ENCODE data around the gene TMBIM4.
A peak's percentile ranks its signal among the peaks of the same experiment; 100 is the strongest.

TMBIM4 gene

DNA sequence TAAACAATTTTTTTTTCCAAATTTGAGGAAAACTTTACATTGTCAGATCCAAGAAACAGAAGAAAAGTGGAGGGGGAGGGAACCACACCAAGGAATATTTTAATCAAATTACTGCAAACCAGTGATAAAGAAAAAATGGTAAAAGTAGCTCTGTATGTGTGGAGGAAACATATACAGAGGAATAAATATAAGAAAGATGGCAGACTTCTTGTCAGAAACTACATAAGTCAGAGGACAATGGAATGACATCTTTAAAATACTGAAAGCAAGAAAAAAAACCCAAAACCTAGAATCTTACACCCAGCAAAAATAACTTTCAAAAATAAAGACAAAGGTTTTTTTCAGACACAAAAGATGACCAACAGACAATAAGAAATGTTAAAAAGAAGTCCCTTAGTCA lies 29.1 kb downstream of the TMBIM4 start:
- no peak for DNase-seq (ENCODE audit: low read depth, low spot score)

DNA sequence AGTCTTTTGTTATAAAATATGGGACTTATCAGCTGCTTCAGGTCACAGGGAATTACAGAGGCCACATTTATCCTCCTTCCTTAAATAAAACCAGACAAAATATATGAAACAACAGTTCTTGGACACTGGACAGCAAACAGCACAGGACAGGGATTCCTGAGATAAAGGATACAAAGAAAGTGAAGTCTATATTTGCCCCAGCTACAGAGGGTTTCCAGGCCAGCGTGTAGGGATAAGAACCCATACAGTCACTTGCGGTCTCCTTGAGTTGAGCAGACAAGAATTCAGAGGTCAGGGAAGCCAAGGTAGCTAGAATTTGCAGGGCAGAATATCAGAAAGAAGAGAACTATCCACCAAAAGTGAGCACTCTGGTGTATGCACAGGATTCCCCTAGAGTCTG lies 30.5 kb downstream of the TMBIM4 start:
- DNase-seq (ENCODE audit: low read depth, low spot score), result no peak

DNA sequence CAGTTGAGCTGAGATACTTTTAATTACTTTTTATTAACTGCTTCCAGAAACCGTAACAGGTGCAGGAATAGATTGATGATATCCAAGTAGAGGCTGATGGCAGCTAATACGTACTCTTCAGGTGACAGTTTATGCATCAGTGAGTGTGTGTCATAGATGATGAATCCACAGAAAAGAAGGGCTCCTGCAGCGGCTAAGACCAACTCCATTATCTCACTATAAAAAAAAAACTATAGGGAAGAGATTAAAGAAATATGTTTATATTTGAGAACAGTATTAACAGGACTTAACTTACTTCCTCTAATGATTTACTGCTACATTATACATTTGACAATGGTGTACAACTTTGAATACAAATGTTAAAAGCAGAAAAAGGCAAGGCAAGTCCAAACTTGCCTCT lies 31.9 kb downstream of the TMBIM4 start:
- DNase-seq (ENCODE audit: low read depth, low spot score), result no peak

DNA sequence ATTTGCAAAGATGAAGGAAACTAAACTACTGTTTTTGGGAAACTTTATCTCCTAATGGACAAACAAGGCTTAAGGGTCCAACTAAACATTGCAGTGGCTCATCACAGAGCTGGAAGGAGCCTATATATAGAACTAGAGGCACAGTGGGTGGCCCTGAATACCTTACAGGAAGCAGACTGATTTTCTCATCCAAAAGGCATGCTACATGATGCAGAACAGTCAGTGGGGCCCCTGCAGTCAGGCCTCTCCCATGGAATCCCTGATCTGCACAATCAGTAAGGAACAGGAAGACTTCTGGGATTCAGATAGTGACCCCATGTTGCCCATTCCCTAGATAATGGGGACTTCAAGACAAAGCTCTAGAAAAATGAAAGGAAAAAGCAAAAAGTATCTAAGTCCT lies 37.4 kb downstream of the TMBIM4 start:
- DNase-seq (ENCODE audit: low read depth, low spot score), result no peak

DNA sequence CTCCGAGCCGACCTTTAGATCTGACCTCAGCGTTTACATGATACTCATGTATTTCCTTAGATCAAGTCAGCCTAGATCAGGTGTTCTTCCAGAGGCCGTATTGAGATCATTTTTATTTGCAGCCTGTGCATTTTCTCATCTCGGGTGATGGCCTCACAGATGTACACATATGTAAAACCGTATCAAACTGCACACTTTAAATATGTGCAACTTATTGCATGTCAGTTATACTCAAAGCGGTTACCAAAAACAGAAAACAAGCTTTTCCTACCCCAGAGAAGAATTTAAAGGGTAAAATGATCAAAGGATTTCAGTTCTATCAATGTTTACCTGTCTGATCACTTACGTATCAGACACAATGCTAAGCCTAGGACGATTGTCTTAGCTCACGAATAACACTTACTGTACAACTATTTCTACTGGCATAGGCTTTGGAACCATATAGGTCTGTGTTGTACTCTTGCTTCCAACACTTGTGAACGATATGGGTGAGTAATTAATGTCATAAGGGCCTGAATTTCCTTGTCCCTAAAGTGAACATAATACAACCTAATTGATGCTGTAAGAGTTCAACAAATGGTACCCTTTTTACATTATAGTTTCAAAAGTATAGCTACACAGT lies 38.6 kb downstream of the TMBIM4 start:
- no peak for DNase-seq (ENCODE audit: low read depth, low spot score)

DNA sequence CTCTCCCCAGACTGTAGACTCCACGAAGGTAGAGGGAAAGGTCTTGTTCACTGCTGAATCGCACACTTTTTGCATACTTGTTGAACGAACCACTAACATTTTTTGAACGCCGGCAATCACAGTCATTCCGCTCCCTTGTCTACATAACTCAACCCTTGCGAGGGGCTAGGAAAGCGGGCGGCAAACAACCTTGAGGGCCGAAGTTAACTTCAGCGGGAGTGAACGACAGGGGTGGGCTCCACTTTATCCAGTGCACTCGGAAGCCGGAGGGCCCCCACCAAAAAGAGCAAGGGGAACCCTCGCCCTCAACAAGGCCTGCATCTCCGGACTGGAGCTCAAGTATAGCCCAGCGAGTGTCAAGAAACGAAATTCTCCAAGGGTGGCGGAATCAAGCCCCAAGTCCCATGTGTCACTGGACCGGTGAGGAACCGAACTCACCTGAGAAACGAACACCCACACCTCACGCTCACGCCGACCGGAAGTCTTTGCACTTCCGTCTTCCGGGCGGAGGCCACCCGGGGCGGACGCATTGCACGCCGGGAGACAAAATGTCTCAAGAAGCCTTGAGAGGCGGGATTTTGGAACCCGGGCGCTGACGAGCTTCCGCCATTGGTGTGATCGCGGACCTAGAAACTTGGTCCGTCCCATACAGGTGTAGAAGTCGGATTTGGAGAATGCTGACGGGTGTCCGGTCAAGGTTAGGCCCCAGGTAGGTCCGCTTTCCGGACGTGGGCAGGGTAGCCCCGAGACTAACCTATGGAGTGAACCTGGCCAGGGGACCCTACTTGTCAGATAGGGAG lies 39.3 kb downstream of the TMBIM4 start, which contains the start of gene LLPH:
LLPH (minus strand) TSS at position 484 of the 800 bp plus-strand sequence. CDS start 1,644 bp downstream, outside the sequence.
- peak; percentile 87 for DNase-seq (ENCODE audit: low read depth, low spot score)

DNA sequence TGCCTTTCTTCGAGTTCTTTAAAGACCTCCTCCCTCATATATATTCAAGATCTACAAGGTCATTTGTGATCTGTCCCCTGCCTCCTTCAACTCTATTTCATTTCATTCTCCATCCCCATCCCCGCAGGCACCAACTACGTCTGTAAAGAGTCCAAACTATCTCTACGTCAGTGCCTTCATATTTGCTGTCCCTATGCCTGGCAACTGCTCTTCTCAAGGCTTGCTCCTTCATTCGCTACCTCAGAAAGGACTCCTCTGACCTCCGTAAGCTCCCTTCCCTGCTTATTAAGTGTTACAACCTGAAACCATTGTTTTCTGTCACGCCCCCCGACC lies 39.9 kb downstream of the TMBIM4 start:
- DNase-seq (ENCODE audit: low read depth, low spot score), result no peak

DNA sequence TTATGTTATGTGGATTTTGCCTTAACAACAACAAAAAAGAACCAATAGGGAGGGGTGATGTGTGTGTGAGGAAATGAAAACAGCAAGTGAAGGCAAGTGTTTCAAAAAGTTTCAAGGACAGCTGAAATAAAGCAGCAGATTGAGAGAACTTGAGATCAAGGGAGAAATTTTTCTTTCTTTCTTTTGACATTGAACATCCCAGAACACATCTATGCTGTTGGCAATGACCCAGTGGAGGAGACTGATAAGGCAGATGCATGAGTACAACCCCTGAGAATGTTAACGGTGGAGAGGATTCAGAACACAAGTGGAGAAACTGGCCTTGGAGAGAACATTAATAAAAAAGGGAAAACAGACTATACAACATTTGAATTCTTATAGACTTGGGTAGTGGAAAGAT lies 42.1 kb downstream of the TMBIM4 start:
- no peak for DNase-seq (ENCODE audit: low read depth, low spot score)

DNA sequence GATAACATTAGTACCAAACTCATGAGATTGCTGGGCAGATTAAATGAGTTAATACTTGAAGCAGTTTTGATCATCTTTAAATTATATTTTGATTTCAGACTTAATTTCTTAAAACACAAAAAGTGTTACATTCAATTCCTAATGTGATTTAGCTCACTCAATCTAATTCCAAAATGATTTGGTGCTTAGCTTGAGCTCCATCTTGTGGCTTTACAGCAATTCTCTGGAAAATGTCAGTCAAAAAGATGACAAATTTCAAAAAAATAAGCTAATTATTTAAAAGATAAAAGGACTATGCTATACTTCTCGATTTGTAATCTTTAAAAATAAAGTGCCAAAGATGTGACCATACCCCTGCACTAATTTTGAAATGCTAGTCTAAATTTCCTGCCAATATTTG lies 49.3 kb downstream of the TMBIM4 start:
- no peak for DNase-seq (ENCODE audit: low read depth, low spot score)

DNA sequence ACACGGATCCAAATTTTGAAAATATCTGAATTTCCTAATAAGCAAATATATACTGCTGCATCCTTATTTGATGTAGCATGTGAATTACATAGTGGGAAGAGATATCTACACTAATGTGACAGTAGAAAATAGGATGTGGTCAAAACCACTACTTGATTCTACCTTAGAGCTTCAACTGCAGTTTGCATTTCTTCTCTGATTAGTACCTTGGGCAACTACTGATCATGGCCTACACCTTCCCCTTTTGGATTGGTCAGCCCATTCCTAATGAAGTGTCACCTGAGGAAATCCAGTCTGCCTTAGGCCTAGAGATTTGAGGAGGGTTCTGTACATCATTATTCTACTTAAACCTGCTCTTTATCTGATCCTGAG lies 49.9 kb downstream of the TMBIM4 start:
- DNase-seq (ENCODE audit: low read depth, low spot score), result no peak

DNA sequence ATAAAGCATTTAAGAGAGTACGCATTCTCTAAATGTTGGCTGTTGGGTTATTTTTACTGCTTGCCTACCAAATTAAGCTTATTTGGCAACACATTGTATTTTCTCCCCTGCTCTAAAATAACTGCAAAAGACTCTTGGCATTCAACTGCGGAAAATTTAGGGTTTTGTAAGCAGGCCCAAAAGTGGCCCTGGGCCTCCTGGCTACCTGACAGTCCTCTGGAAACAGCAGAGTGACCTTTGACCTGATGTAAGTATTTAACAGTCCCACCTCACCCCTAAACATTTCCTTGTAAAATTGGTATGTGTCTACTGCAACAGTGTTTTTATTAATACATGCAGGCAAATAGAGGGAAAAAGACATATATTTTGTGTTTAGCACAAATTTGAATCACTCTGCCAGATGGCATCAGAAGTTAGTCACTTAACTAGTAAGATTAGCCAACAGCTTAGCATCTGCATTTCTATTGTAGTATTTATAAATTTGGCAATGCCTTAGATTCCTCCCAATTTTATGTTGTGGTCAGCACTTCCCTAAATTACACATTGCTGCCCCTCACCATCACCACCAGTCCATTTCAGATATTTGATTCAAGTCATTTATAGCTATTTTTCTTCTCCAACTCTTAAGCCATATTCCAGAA lies 50.4 kb downstream of the TMBIM4 start:
- DNase-seq (ENCODE audit: low read depth, low spot score), result no peak

DNA sequence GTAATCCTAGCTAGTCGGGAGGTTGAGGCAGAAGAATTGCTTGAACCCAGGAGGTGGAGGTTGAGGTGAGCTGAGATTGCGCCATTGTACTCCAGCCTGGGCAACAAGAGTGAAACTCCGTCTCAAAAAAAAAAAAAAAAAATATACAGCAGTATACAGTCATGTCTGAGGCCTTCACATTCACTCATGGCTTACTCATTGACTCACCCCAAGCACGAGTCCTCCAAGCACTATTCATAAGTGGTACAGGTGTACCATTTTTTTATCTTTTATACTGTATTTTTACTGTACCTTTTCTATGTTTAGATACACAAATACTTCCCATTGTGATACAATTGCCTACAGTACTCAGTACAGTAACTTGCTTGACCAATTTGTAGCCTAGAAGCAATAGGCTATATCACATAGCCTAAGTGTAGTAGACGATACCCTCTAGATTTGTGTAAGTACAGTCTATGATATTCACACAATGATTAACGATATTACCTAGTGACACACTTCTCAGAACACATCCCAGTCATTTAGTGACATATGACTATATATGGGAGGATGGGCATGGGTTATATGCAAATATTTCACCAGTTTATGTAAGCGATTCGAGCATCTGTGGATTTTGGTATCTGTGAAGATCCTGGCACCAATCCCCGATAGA lies 51.4 kb downstream of the TMBIM4 start:
- DNase-seq (ENCODE audit: low read depth, low spot score), result no peak

DNA sequence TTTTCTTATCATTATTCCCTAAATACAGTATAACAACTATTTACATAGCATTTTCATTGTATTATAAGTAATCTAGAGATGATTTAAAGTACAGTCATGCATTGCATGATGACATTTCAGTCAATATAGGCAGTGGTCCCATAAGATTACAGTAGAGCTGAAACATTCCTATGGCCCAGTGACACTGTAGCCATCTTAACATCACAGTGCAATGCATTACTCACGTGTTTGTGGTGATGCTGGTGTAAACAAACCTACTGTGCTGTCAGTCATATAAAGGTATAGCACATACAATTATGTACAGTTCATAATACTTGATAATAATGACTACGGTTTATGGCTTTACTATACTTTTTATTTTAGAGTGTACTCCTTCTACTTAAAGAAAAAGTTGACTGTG lies 52.6 kb downstream of the TMBIM4 start:
- no peak for DNase-seq (ENCODE audit: low read depth, low spot score)

DNA sequence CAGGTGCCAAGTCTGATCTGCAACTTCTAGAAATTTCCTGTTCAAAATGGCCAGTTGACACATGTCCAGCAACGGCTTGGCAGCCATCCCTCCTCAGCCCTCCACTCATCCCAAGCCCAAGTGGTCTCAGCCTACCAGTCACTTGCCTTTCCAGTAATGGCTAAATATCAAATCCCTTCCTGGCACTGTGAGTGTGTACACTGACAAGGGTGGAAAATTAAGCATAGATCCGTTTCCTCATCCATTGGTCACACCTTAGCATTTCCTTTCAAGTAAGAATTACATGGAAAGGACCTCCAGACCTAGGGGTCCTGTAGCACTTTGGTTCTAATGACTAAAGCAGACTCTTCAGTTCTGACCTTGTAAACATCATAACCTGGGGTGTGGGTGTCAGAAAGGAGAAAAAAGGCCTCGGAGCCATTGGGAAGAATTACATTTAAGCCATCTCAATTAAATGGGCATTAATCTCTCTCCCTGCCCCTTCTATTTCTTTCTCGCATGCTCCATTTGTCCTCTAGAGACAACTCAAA lies 54.7 kb downstream of the TMBIM4 start:
- no peak for DNase-seq (ENCODE audit: low read depth, low spot score)

DNA sequence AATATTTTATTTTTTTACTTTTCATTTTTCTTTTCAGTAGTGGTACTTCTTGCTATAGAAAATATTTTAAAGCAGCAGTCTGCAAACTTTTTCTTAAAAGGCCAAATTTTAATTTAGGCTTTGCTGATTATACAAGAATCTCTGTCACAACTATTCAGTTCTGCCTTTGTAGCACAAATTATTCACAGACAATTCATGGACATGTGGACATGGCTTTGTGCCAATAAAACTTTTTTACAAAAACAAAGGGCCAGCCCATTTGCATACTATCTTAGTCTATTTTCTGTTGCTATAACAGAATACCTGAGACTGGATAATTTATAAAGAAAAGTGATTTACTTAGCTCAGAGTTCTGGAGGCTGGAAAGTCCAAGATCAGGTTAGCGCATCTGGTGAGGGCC lies 56.3 kb downstream of the TMBIM4 start:
- no peak for DNase-seq (ENCODE audit: low read depth, low spot score)

DNA sequence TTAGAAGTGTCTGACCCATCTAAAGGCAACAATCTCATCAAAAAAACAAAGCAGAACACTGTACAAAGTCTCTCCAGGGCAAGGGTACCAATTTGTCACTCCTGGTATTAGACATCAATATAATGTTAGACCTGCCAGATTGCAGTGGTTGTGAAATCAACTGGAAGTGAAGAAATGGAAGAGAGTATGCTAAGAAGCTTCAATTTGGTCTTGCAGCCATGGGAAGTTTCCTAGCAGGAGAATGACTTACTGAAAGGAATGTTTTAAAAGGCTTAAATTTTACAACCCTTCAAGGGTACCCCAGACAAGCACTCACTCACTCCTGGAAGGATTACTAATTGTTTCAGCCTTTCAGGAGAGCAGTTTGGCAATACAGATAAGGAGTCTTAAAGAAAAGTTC lies 58.2 kb downstream of the TMBIM4 start:
- no peak for DNase-seq (ENCODE audit: low read depth, low spot score)

DNA sequence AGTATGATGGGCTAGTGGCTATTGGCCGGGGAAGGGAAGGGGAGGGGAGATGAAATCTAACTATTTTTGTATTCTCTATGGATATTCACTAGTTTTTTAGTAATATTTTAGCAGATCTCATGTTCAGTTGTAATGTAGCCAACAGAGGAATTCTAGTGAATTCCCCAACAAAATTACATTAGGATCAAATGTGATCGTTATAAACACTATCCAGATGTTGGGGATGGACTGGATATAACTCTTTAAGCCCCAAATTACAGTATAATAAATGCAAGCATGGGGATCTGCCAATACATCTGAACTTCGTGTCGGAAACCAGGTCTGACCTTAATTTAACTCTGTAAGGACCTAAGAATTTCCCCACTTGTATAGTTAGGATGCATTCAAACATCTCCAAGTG lies 60.7 kb downstream of the TMBIM4 start:
- no peak for DNase-seq (ENCODE audit: low read depth, low spot score)

DNA sequence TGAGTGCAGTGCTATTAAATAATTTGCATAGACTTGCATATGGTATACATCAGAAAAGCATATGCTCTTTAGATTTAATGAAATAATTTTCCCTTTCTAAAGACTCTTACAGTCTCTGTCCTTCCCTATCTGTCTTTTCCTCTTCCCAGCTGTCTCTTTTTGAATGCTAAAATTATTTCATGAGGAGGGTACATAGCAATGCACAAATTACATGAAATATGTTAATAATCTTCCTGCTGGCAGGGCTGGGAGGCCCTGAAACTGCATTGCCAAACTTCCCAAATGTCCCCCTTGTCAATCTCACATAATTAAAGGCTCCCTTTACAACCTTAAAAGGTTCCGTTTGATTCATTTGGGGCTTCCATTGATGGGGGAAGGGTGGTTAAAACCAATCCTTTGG lies 61.4 kb downstream of the TMBIM4 start:
- DNase-seq (ENCODE audit: low read depth, low spot score), result no peak

DNA sequence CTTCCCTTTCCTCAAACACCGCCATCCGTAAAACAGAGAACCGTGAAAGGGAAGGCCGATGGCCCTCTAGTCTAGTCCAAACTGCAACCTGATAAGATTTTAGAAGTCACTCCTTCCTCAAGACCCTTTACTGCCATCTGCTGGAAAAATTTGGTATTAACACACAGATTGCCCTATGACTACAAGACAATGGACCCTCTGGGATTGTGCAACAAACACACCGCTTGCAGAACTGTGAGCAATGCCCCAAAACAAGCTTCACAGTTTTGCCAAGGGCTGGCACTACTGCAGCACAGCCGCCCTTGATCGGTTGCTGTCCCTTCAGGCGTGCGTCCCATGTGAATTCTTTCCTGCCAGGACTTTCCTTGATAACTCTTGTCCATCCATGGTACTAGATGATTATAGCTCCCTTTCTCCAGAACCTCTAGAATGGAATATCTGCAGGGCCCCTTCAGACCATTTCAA lies 62.3 kb downstream of the TMBIM4 start:
- DNase-seq (ENCODE audit: low read depth, low spot score), result peak; percentile 36

DNA sequence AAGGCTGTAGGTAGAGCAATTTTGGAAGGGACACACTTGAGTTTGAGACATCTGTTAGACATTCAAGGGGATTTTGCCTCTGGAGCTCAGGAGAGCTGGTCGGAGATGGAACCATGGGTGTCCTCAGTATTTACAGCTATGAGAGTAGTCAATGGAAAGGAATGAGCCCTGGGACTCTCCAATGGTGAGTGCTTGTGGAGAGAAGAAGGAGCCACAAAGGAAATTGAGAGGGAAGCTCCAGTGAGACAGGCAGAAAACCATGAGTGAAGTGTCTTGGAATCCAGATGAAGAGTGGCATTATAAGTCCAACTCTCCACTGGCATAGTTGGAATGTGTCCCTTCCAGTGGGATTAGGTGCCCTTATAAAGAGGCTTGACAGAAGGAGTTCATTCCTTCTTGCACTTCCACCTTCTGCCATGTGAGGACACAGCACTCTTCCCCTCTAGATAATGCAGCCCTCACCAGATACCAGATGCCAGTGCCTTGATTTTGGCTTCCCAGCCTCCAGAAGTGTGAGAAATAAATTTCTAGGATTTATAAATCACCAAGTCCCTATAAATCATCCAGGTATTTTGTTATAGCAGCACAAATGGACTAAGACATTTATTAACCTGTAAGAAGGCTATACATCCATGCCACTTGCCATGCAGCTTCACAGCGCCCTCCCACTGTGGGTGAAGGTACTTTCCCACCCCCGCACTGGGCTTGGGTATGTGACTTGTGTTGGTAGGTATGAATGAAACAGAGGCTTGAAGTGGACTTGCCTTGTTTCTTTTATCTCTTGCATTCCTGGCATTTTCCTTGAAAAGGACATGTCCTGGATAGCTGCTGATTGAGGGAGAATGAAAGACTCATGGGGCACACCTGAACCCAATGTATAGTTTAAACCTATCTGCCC lies 66.5 kb downstream of the TMBIM4 start:
- no peak for DNase-seq (ENCODE audit: low read depth, low spot score)
